Frontal cortex (tissue), 4 donors: Measurements from ENCODE around the gene IFT80. TPM values are rescaled to one million over a fixed set of nuclear protein-coding genes. Genes with fewer than 3 reads are reported as not detected.
A peak's percentile ranks its signal among the peaks of the same experiment; 100 is the strongest.

Experiments
- DNase-seq, 2 donors: peaks; one replicate each; pipeline ENCODE4 v3.0.0; 2012; ENCODE audit warnings: low spot score in 2 of 2
- FAIRE-seq: peaks from 2 replicates; lab custom pipeline; 2012; peaks lifted over from hg19 to GRCh38; lab: Jason Lieb, UNC
- total RNA-seq: library from RNA; depleted of rRNA; stranded (reverse); fragments of >200 nt; gene quantifications from one replicate; pipeline ENCODE4 v1.2.3, GENCODE V29; 2014
- donor health status: control.
- donor health status: control.
- donor health status: control.

Gene IFT80
- total RNA-seq, 1 donor from 2014 or later: 42.4 TPM

GRCh38 chr3:160401291-160402095 lies 2.5 kb upstream of the IFT80 start:
- DNase-seq (no peak), FAIRE-seq (no peak)

GRCh38 chr3:160400702-160401150 lies 1.7 kb upstream of the IFT80 start:
- FAIRE-seq (no peak), DNase-seq (no peak)

- no peak for FAIRE-seq
These were observed 1.1 kb upstream of the IFT80 start for GRCh38 chr3:160400030-160400701.

GRCh38 chr3:160398820-160399124 lies 253 bp downstream of the IFT80 start:
- no peak for DNase-seq
- no peak for FAIRE-seq

More at GRCh38 chr3:160400030-160400701, 1.1 kb upstream of the IFT80 start:
- peak; percentile 4 to 27 for DNase-seq

GRCh38 chr3:160395297-160395696 lies 3.7 kb downstream of the IFT80 start:
- DNase-seq: no peak
- no peak for FAIRE-seq

- DNase-seq (no peak), FAIRE-seq (no peak)
These were observed 5.0 kb downstream of the IFT80 start for GRCh38 chr3:160394009-160394392.

- FAIRE-seq: no peak
- DNase-seq: no peak
These were observed 5.5 kb downstream of the IFT80 start for GRCh38 chr3:160393346-160394008.

- no peak for FAIRE-seq
These were observed 6.2 kb downstream of the IFT80 start for GRCh38 chr3:160392798-160393197.

GRCh38 chr3:160390565-160391138 lies 8.4 kb downstream of the IFT80 start:
- FAIRE-seq (no peak), DNase-seq (no peak)

More at GRCh38 chr3:160392798-160393197, 6.2 kb downstream of the IFT80 start:
- DNase-seq: no peak

- FAIRE-seq (no peak), DNase-seq (no peak)
These were observed 14.2 kb downstream of the IFT80 start for GRCh38 chr3:160384639-160385318.

GRCh38 chr3:160381470-160381869 lies 17.6 kb downstream of the IFT80 start:
- FAIRE-seq: no peak

GRCh38 chr3:160379628-160380214 lies 19.3 kb downstream of the IFT80 start:
- no peak for DNase-seq
- FAIRE-seq: no peak

More at GRCh38 chr3:160381470-160381869, 17.6 kb downstream of the IFT80 start:
- no peak for DNase-seq

GRCh38 chr3:160378331-160379109 lies 20.5 kb downstream of the IFT80 start:
- FAIRE-seq: no peak
- DNase-seq: no peak

GRCh38 chr3:160376681-160377080 lies 22.3 kb downstream of the IFT80 start:
- DNase-seq (no peak), FAIRE-seq (no peak)

GRCh38 chr3:160374925-160375324 lies 24.1 kb downstream of the IFT80 start:
- no peak for DNase-seq
- no peak for FAIRE-seq

GRCh38 chr3:160374472-160374871 lies 24.6 kb downstream of the IFT80 start:
- FAIRE-seq (no peak), DNase-seq (no peak)

GRCh38 chr3:160373655-160374054 lies 25.4 kb downstream of the IFT80 start:
- no peak for DNase-seq
- no peak for FAIRE-seq

GRCh38 chr3:160372780-160373179 lies 26.2 kb downstream of the IFT80 start:
- no peak for DNase-seq
- FAIRE-seq: no peak
